Measurements from ENCODE around the gene TRMT10A. TPM values are rescaled to one million over a fixed set of nuclear protein-coding genes. Genes with fewer than 3 reads are reported as not detected.

The TRMT10A gene
- total RNA-seq, 1 donor from 2014 or later: 7.8 TPM

- no peak for TF ChIP-seq CTCF (conservative IDR thresholded peaks at IDR 0.05)
- no peaks in the 10 kb centered on the region for H3K9me3 Mint-ChIP-seq
- no peak for DNase-seq (ENCODE audit: low read depth, low spot score)
- no peak overlapping the region for H3K4me3 Mint-ChIP-seq
- no peaks in the 10 kb centered on the region for H3K27me3 Mint-ChIP-seq (ENCODE audit: low read depth)
- H3K36me3 Mint-ChIP-seq (ENCODE audit: low read depth): no peaks in the 10 kb centered on the region
- H3K27ac Mint-ChIP-seq (ENCODE audit: unreplicated experiment): no peak overlapping the region
- no peaks in the 10 kb centered on the region for H3K4me1 Mint-ChIP-seq
Measured at GRCh38 chr4:99507349-99507748, 56.5 kb downstream of the TRMT10A start.

GRCh38 chr4:99506781-99507180 is 57.1 kb downstream of the TRMT10A start:
- DNase-seq (ENCODE audit: low read depth, low spot score): no peak
- Mint-ChIP-seq H3K4me1 (no peaks in the 10 kb centered on the region), H3K36me3 (ENCODE audit: low read depth) (no peaks in the 10 kb centered on the region), H3K9me3 (no peaks in the 10 kb centered on the region), H3K27me3 (ENCODE audit: low read depth) (no peaks in the 10 kb centered on the region), H3K4me3 (no peak overlapping the region), H3K27ac (ENCODE audit: unreplicated experiment) (no peak overlapping the region)
- no peak for TF ChIP-seq CTCF (conservative IDR thresholded peaks at IDR 0.05)

GRCh38 chr4:99504804-99505502 is 58.9 kb downstream of the TRMT10A start:
- Mint-ChIP-seq H3K4me1 (no peaks in the 10 kb centered on the region), H3K27me3 (ENCODE audit: low read depth) (no peaks in the 10 kb centered on the region), H3K27ac (ENCODE audit: unreplicated experiment) (no peak overlapping the region), H3K36me3 (ENCODE audit: low read depth) (no peaks in the 10 kb centered on the region), H3K9me3 (no peaks in the 10 kb centered on the region), H3K4me3 (no peak overlapping the region)
- DNase-seq (ENCODE audit: low read depth, low spot score): no peak
- TF ChIP-seq CTCF (conservative IDR thresholded peaks at IDR 0.05): no peak

Other genes with a start within 250 kb of the TRMT10A start
- not detected in 2 replicates for gene ADH1B, start 242.6 kb downstream of the TRMT10A start, total RNA-seq
- gene ADH1C, start 211.3 kb downstream of the TRMT10A start, total RNA-seq: not detected in 2 replicates
- gene ADH7, start 128.7 kb downstream of the TRMT10A start, total RNA-seq: not detected in 2 replicates
- gene C4orf17, start 53.0 kb downstream of the TRMT10A start, total RNA-seq: not detected in 2 replicates
- gene MTTP, start 10.8 kb upstream of the TRMT10A start, total RNA-seq: 11.1 and 12.0 TPM in 2 replicates
- 0.05 TPM in 2 replicates for gene C4orf54, start 93.8 kb upstream of the TRMT10A start, total RNA-seq

Measured in neural crest cell (in vitro differentiated cells).